Esophagus (tissue), 2 donors: ENCODE data around the gene TLK1. TPM values are rescaled to one million over a fixed set of nuclear protein-coding genes. Genes with fewer than 3 reads are reported as not detected.
A peak's percentile ranks its signal among the peaks of the same experiment; 100 is the strongest.

ENCODE experiments used
- H3K27ac ChIP-seq, 2 donors: one replicate each; pipeline ENCODE4 v1.5.1; 2013; ENCODE audit warnings: low read depth in 2 of 2, mild to moderate bottlenecking in 2 of 2, inconsistent platforms in 1 of 2, low read length in 1 of 2, moderate library complexity in 1 of 2
- H3K27me3 ChIP-seq, 2 donors: one replicate each; pipeline ENCODE4 v1.6.1; 2013; ENCODE audit warnings: low read length in 2 of 2, control low read depth in 1 of 2, mild to moderate bottlenecking in 1 of 2; ENCODE audit not compliant: insufficient read depth in 2 of 2, control insufficient read depth in 1 of 2
- H3K36me3 ChIP-seq, 2 donors: one replicate each; pipeline ENCODE4 v1.6.1; 2013; ENCODE audit warnings: low read length in 1 of 2; ENCODE audit not compliant: control insufficient read depth in 2 of 2, insufficient read depth in 2 of 2
- H3K4me1 ChIP-seq, 2 donors: one replicate each; pipeline ENCODE4 v1.6.1; 2013; ENCODE audit warnings: low read length in 1 of 2; ENCODE audit not compliant: control insufficient read depth in 2 of 2, insufficient read depth in 2 of 2
- H3K4me3 ChIP-seq, 2 donors: one replicate each; pipeline ENCODE4 v1.5.1; 2013; ENCODE audit warnings: low read length in 2 of 2, mild to moderate bottlenecking in 2 of 2, low read depth in 1 of 2, moderate library complexity in 1 of 2
- H3K9me3 ChIP-seq, 2 donors: one replicate each; pipeline ENCODE4 v1.6.1; 2013; ENCODE audit warnings: mild to moderate bottlenecking in 2 of 2, low read depth in 1 of 2, low read length in 1 of 2, moderate library complexity in 1 of 2; ENCODE audit not compliant: control insufficient read depth in 2 of 2, insufficient read depth in 1 of 2
- WGBS, 2 donors: extraction: QIAGEN DNeasy Blood & Tissue Kit; methylation state at CpG; one replicate each; pipeline ENCODE4 v1.1.7; 2013; 5-methylcytosine and 5-hydroxymethylcytosine counted together
- polyA plus RNA-seq, 2 donors: library from polyadenylated mRNA; stranded (reverse); fragments of 200-250 nt; gene quantifications; one replicate each; pipeline ENCODE4 v1.2.3, GENCODE V29; 2013
- donor health status: healthy with polysubstance abuse.
- donor health status: Bipolar disorder and iron deficiency.

Gene TLK1
- polyA plus RNA-seq, 2 donors, result 6.6 to 13.4 TPM

- 1 to 2% methylated on average over 38 to 65 of the region's 65 CpGs for WGBS, 2 donors
- Histone ChIP-seq H3K4me1 (no peaks in the 10 kb centered on the region), H3K4me3 (peak overlapping the region; percentile 75 to 77), H3K27me3 (no peaks in the 10 kb centered on the region), H3K9me3 (no peaks in the 10 kb centered on the region), H3K36me3 (no peaks in the 10 kb centered on the region), H3K27ac (peak overlapping the region; percentile 91 to 92)
Measured at GRCh38 chr2:171160956-171161740, 455 bp upstream of the TLK1 start.

- Histone ChIP-seq H3K4me3 (peak overlapping the region; percentile 75 to 77), H3K36me3 (no peaks in the 10 kb centered on the region), H3K27ac (peak overlapping the region; percentile 91 to 92), H3K9me3 (no peaks in the 10 kb centered on the region), H3K4me1 (no peaks in the 10 kb centered on the region), H3K27me3 (no peaks in the 10 kb centered on the region)
- WGBS, 2 donors, result 0% methylated on average over 28 to 38 of the region's 38 CpGs
Measured at GRCh38 chr2:171159372-171160118, 1.1 kb downstream of the TLK1 start.

GRCh38 chr2:171158790-171159371 is 1.8 kb downstream of the TLK1 start:
- H3K27ac ChIP-seq, result no peak overlapping the region
- H3K36me3 ChIP-seq, result no peaks in the 10 kb centered on the region

GRCh38 chr2:171158036-171158789 is 2.5 kb downstream of the TLK1 start:
- no peaks in the 10 kb centered on the region for H3K4me1 ChIP-seq

More at GRCh38 chr2:171158790-171159371, 1.8 kb downstream of the TLK1 start:
- Histone ChIP-seq H3K4me3 (peak overlapping the region; percentile 75 to 77), H3K27me3 (no peaks in the 10 kb centered on the region), H3K9me3 (no peaks in the 10 kb centered on the region), H3K4me1 (no peaks in the 10 kb centered on the region)
- 8 to 9% methylated on average over 15 of the region's 15 CpGs for WGBS, 2 donors

GRCh38 chr2:171157109-171157500 is 3.6 kb downstream of the TLK1 start:
- Histone ChIP-seq H3K27ac (no peak overlapping the region), H3K4me3 (no peak overlapping the region), H3K27me3 (no peaks in the 10 kb centered on the region), H3K4me1 (no peaks in the 10 kb centered on the region), H3K36me3 (no peaks in the 10 kb centered on the region), H3K9me3 (no peaks in the 10 kb centered on the region)
- WGBS, 2 donors, result 74% methylated on average over 3 of the region's 3 CpGs

More at GRCh38 chr2:171158036-171158789, 2.5 kb downstream of the TLK1 start:
- no peaks in the 10 kb centered on the region for H3K27me3 ChIP-seq
- no peaks in the 10 kb centered on the region for H3K36me3 ChIP-seq
- H3K9me3 ChIP-seq, result no peaks in the 10 kb centered on the region
- H3K27ac ChIP-seq, result no peak overlapping the region
- no peak overlapping the region for H3K4me3 ChIP-seq
- 57 to 69% methylated on average over 9 of the region's 9 CpGs for WGBS, 2 donors

GRCh38 chr2:171154348-171154747 is 6.3 kb downstream of the TLK1 start:
- Histone ChIP-seq H3K36me3 (no peaks in the 10 kb centered on the region), H3K27ac (no peak overlapping the region), H3K27me3 (no peaks in the 10 kb centered on the region), H3K4me1 (no peaks in the 10 kb centered on the region), H3K4me3 (no peak overlapping the region), H3K9me3 (no peaks in the 10 kb centered on the region)
- 26 to 49% methylated on average over 1 of the region's 1 CpG for WGBS, 2 donors

- no peak overlapping the region for H3K4me3 ChIP-seq
- H3K27ac ChIP-seq, result no peak overlapping the region
- no peaks in the 10 kb centered on the region for H3K36me3 ChIP-seq
- no peaks in the 10 kb centered on the region for H3K4me1 ChIP-seq
- 92 to 94% methylated on average over 9 of the region's 9 CpGs for WGBS, 2 donors
- H3K27me3 ChIP-seq, result no peaks in the 10 kb centered on the region
- H3K9me3 ChIP-seq, result no peaks in the 10 kb centered on the region
Measured at GRCh38 chr2:171150694-171151285, 9.9 kb downstream of the TLK1 start.

GRCh38 chr2:171149986-171150693 is 10.6 kb downstream of the TLK1 start:
- Histone ChIP-seq H3K36me3 (no peaks in the 10 kb centered on the region), H3K27ac (no peak overlapping the region), H3K4me3 (no peak overlapping the region), H3K9me3 (no peaks in the 10 kb centered on the region), H3K27me3 (no peaks in the 10 kb centered on the region), H3K4me1 (no peaks in the 10 kb centered on the region)
- WGBS, 2 donors, result 70 to 95% methylated on average over 4 of the region's 4 CpGs
